Measurements from ENCODE around the gene HADHA.

HADHA gene

DNA sequence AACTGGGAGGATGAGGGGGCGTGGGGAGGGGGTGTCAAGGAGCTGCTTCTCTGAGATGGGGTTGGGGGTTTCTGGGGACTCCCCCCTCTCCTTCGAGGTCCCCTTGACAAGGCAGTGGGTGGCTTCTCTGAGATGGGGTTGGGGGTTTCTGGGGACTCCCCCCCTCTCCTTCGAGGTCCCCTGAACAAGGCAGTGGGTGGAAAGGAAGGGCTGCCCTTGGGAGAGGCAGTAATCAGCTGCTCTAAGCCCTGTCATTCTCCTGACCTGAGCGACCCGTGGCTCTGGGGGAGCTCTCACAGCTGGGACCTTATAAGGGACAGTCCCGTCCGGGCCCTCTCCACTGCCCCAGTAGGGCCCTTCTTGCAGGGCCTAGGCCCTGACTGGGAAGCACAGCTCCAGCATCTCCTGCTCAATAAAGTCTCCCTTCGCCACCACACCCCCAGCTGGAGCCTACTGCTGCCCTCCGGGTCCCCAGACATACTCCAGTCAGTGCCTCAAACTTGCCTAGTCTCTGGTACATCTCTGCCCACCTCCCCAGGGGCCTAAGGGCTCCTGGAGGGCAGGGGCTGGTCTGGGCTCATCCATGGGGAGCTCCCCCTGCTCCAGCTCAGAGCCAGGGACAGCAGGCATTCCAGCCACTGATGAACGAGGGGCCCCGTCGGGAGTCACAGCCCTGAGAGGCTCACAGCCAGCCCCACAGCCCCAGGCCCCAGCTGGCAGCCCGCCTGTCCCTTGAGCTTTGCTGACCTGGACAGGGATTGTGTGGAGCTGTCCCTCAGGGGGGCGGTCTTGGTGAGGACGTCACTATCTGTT is 68.8 kb downstream of the HADHA start:
- no peaks in the 10 kb centered on the region for H3F3A ChIP-seq (ENCODE audit: insufficient read depth)
- H3K4me3 ChIP-seq (ENCODE audit: insufficient read depth, low read length, poor library complexity, severe bottlenecking): no peak overlapping the region
- no peaks in the 10 kb centered on the region for H3K9me2 ChIP-seq (replicated peaks; ENCODE audit: insufficient read depth, low read length)
- H3K27me3 ChIP-seq (ENCODE audit: low read length): no peaks in the 10 kb centered on the region
- no peaks in the 10 kb centered on the region for H4K20me1 ChIP-seq (ENCODE audit: low read depth, low read length)
- no peak overlapping the region for H3K4me2 ChIP-seq (ENCODE audit: low read depth, low read length, poor library complexity, severe bottlenecking)
- no peaks in the 10 kb centered on the region for H3K36me3 ChIP-seq (ENCODE audit: low read length)
- TF ChIP-seq EZH2phosphoT487 (conservative IDR thresholded peaks at IDR 0.05; ENCODE audit: low read length): no peak
- no peak for TF ChIP-seq CTCF (IDR thresholded peaks at IDR 0.05; ENCODE audit: insufficient read depth, low read length, poor library complexity, severe bottlenecking)
- H3K9ac ChIP-seq (ENCODE audit: low read length): no peak overlapping the region
- no peaks in the 10 kb centered on the region for H3K9me3 ChIP-seq (ENCODE audit: insufficient read depth, low read length)
- no peak overlapping the region for H2AFZ ChIP-seq (ENCODE audit: low read depth, low read length, severe bottlenecking)
- H3K79me2 ChIP-seq (ENCODE audit: insufficient read depth, low read length): no peaks in the 10 kb centered on the region
- H3K27ac ChIP-seq (ENCODE audit: low read depth, low read length): no peak overlapping the region

DNA sequence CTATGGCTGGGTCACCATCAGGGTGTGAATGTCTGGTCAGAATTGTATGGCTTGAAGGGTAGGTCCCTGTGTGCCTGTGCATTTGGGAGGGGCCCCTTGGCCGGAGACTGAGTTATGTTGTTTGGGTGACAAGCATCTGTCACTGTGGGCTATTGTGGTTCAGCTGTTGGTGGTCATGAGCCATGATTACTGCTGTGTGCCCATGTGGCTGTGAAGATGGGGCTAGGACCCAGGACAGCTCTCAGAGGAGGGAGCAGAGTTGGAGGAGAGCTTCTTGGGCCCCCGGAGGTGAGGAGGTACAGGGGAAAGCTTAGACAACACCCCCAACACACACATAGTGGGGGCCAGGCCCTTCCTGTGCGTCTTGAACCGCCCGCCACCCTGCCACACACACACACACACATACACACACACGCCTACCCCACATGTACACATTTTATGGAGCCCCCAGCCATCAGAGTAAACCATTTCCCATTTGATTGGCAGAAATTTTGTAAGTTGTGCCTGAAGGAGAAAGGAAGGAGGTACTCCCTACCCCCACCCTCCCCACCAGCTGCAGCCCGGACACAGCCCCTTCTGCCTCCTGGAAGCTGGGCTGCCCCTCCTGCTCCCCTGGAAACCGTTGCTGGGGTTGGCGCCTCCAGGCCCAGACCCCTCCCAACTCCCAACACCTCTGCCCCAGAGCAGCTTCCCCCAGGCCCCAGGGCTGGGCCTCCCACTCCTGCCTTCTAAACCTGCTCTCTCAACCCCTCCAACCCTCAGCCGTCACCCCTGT is 69.6 kb downstream of the HADHA start:
- Histone ChIP-seq H3K79me2 (ENCODE audit: insufficient read depth, low read length) (no peaks in the 10 kb centered on the region), H3F3A (ENCODE audit: insufficient read depth) (no peaks in the 10 kb centered on the region), H3K4me3 (ENCODE audit: insufficient read depth, low read length, poor library complexity, severe bottlenecking) (no peak overlapping the region), H4K20me1 (ENCODE audit: low read depth, low read length) (no peaks in the 10 kb centered on the region), H2AFZ (ENCODE audit: low read depth, low read length, severe bottlenecking) (no peak overlapping the region), H3K9me2 (replicated peaks; ENCODE audit: insufficient read depth, low read length) (no peaks in the 10 kb centered on the region), H3K27me3 (ENCODE audit: low read length) (no peaks in the 10 kb centered on the region), H3K9me3 (ENCODE audit: insufficient read depth, low read length) (no peaks in the 10 kb centered on the region), H3K27ac (ENCODE audit: low read depth, low read length) (no peak overlapping the region), H3K4me2 (ENCODE audit: low read depth, low read length, poor library complexity, severe bottlenecking) (no peak overlapping the region), H3K9ac (ENCODE audit: low read length) (no peak overlapping the region), H3K36me3 (ENCODE audit: low read length) (no peaks in the 10 kb centered on the region)
- TF ChIP-seq CTCF (IDR thresholded peaks at IDR 0.05; ENCODE audit: insufficient read depth, low read length, poor library complexity, severe bottlenecking): no peak
- TF ChIP-seq EZH2phosphoT487 (conservative IDR thresholded peaks at IDR 0.05; ENCODE audit: low read length): no peak

- Histone ChIP-seq H3K4me2 (ENCODE audit: low read depth, low read length, poor library complexity, severe bottlenecking) (no peak overlapping the region), H3K79me2 (ENCODE audit: insufficient read depth, low read length) (no peaks in the 10 kb centered on the region), H2AFZ (ENCODE audit: low read depth, low read length, severe bottlenecking) (no peak overlapping the region), H3K9me2 (replicated peaks; ENCODE audit: insufficient read depth, low read length) (no peaks in the 10 kb centered on the region), H3K4me3 (ENCODE audit: insufficient read depth, low read length, poor library complexity, severe bottlenecking) (no peak overlapping the region), H3K9me3 (ENCODE audit: insufficient read depth, low read length) (no peaks in the 10 kb centered on the region), H3K27ac (ENCODE audit: low read depth, low read length) (no peak overlapping the region), H3K36me3 (ENCODE audit: low read length) (no peaks in the 10 kb centered on the region), H3K9ac (ENCODE audit: low read length) (no peak overlapping the region), H4K20me1 (ENCODE audit: low read depth, low read length) (no peaks in the 10 kb centered on the region), H3F3A (ENCODE audit: insufficient read depth) (no peaks in the 10 kb centered on the region), H3K27me3 (ENCODE audit: low read length) (no peaks in the 10 kb centered on the region)
- no peak for TF ChIP-seq CTCF (IDR thresholded peaks at IDR 0.05; ENCODE audit: insufficient read depth, low read length, poor library complexity, severe bottlenecking)
- TF ChIP-seq EZH2phosphoT487 (conservative IDR thresholded peaks at IDR 0.05; ENCODE audit: low read length): no peak
Measured at GRCh38 chr2:26173776-26174482, 70.5 kb downstream of the HADHA start.
